ENCODE results near the gene RAP1GAP. TPM values are rescaled to one million over a fixed set of nuclear protein-coding genes. Genes with fewer than 3 reads are reported as not detected.
"Not testable (repeated sequence)": the region's sequence is repeated elsewhere in the genome, so short reads cannot be mapped to it uniquely, and the experiment has no call there.

Gene RAP1GAP
- total RNA-seq, 4 donors from 2014 or later = 14.1 to 37.4 (median 28.8) TPM

- DNase-seq = no peak
- Histone ChIP-seq H3K4me3 (no peak overlapping the region), H3K9me3 (no peaks in the 10 kb centered on the region), H3K27ac (no peak overlapping the region), H3K36me3 (no peaks in the 10 kb centered on the region), H3K4me1 (no peaks in the 10 kb centered on the region), H3K27me3 (no peaks in the 10 kb centered on the region)
- in situ Hi-C loops (cut with MboI; ENCODE audit: low pct_ligation_motif_present in 1 of 4, low pct_unique_long_range_greater_than_20kb in 1 of 4, low sequenced_read_pairs in 3 of 4) = no loop called here
- intact Hi-C loops (cut with DNase I; ENCODE audit: low total_unique reads) = no loop called here
- no peak for TF ChIP-seq POLR2AphosphoS5 (IDR thresholded peaks at IDR 0.05)
- TF ChIP-seq CTCF (IDR thresholded peaks at IDR 0.05) = no peak
- no peak for TF ChIP-seq POLR2A (IDR thresholded peaks at IDR 0.05)
- no peak for TF ChIP-seq EP300 (IDR thresholded peaks at IDR 0.05; ENCODE audit: low read depth)
- WGBS, 2 donors (ENCODE audit: low coverage in 1 of 2) = 85 to 93% methylated on average over 10 to 15 of the region's 15 CpGs
Observed at GRCh38 chr1:21568006-21568746, 101.0 kb downstream of the RAP1GAP start.

GRCh38 chr1:21567241-21568005 lies 101.7 kb downstream of the RAP1GAP start:
- in situ Hi-C loops (cut with MboI; ENCODE audit: low pct_ligation_motif_present in 1 of 4, low pct_unique_long_range_greater_than_20kb in 1 of 4, low sequenced_read_pairs in 3 of 4) = no loop called here

GRCh38 chr1:21566361-21566760 lies 102.8 kb downstream of the RAP1GAP start:
- in situ Hi-C loops (cut with MboI; ENCODE audit: low pct_ligation_motif_present in 1 of 4, low pct_unique_long_range_greater_than_20kb in 1 of 4, low sequenced_read_pairs in 3 of 4); H3K4me1 ChIP-seq; DNase-seq; H3K27me3 ChIP-seq; H3K36me3 ChIP-seq; H3K9me3 ChIP-seq; intact Hi-C loops (cut with DNase I; ENCODE audit: low total_unique reads); H3K27ac ChIP-seq; H3K4me3 ChIP-seq: not testable (repeated sequence)
- 90% methylated on average over 5 to 15 of the region's 15 CpGs for WGBS, 2 donors (ENCODE audit: low coverage in 1 of 2)

More at GRCh38 chr1:21567241-21568005, 101.7 kb downstream of the RAP1GAP start:
- no peak for DNase-seq
- no peaks in the 10 kb centered on the region for H3K27me3 ChIP-seq
- no peak overlapping the region for H3K4me3 ChIP-seq
- intact Hi-C loops (cut with DNase I; ENCODE audit: low total_unique reads) = no loop called here
- H3K36me3 ChIP-seq = no peaks in the 10 kb centered on the region
- H3K27ac ChIP-seq = no peak overlapping the region
- WGBS, 2 donors (ENCODE audit: low coverage in 1 of 2) = 85 to 100% methylated on average over 2 to 24 of the region's 24 CpGs
- TF ChIP-seq CTCF (IDR thresholded peaks at IDR 0.05) (no peak), POLR2AphosphoS5 (IDR thresholded peaks at IDR 0.05) (no peak), POLR2A (IDR thresholded peaks at IDR 0.05) (no peak), EP300 (IDR thresholded peaks at IDR 0.05; ENCODE audit: low read depth) (no peak)
- H3K9me3 ChIP-seq = no peaks in the 10 kb centered on the region
- no peaks in the 10 kb centered on the region for H3K4me1 ChIP-seq

- WGBS, 2 donors (ENCODE audit: low coverage in 1 of 2) = 28 to 50% methylated on average over 4 to 8 of the region's 8 CpGs
- in situ Hi-C loops (cut with MboI; ENCODE audit: low pct_ligation_motif_present in 1 of 4, low pct_unique_long_range_greater_than_20kb in 1 of 4, low sequenced_read_pairs in 3 of 4) = no loop called here
Observed at GRCh38 chr1:21565285-21565684, 103.9 kb downstream of the RAP1GAP start.

More at GRCh38 chr1:21565285-21565684, 103.9 kb downstream of the RAP1GAP start:
- no peak overlapping the region for H3K27ac ChIP-seq
- DNase-seq = no peak
- intact Hi-C loops (cut with DNase I; ENCODE audit: low total_unique reads) = no loop called here
- no peak overlapping the region for H3K4me3 ChIP-seq
- TF ChIP-seq EP300 (IDR thresholded peaks at IDR 0.05; ENCODE audit: low read depth) = no peak
- no peak for TF ChIP-seq CTCF (IDR thresholded peaks at IDR 0.05)
- TF ChIP-seq POLR2AphosphoS5 (IDR thresholded peaks at IDR 0.05) = no peak
- TF ChIP-seq POLR2A (IDR thresholded peaks at IDR 0.05) = no peak
- no peaks in the 10 kb centered on the region for H3K27me3 ChIP-seq
- H3K36me3 ChIP-seq = no peaks in the 10 kb centered on the region
- no peaks in the 10 kb centered on the region for H3K4me1 ChIP-seq
- H3K9me3 ChIP-seq = no peaks in the 10 kb centered on the region

Data from transverse colon (tissue), 4 donors.